Measurements from ENCODE around the gene VRK1.

- no peak for TF ChIP-seq CTCF (IDR thresholded peaks at IDR 0.05; ENCODE audit: borderline replicate concordance, extremely low read depth, low read length, poor library complexity, severe bottlenecking)
- TF ChIP-seq EZH2 (IDR thresholded peaks at IDR 0.05; ENCODE audit: borderline replicate concordance, low read depth, low read length, severe bottlenecking): no peak
These were observed 104.0 kb downstream of the VRK1 start for GRCh38 chr14:96901227-96901626.

Measured in DND-41 (cell line).